HG02884 (cell line): Measurements from ENCODE around the gene GNG12.

Experiments
- ATAC-seq: cut with Tn5 transposase; IDR thresholded peaks from one replicate; pipeline ENCODE4 v1.9.1; 2021; ENCODE audit warnings: mild to moderate bottlenecking, moderate library complexity; ENCODE audit not compliant: unreplicated experiment

Gene GNG12

GRCh38 chr1:67788238-67788790 is 45.0 kb downstream of the GNG12 start:
- ATAC-seq, result no peak

DNA sequence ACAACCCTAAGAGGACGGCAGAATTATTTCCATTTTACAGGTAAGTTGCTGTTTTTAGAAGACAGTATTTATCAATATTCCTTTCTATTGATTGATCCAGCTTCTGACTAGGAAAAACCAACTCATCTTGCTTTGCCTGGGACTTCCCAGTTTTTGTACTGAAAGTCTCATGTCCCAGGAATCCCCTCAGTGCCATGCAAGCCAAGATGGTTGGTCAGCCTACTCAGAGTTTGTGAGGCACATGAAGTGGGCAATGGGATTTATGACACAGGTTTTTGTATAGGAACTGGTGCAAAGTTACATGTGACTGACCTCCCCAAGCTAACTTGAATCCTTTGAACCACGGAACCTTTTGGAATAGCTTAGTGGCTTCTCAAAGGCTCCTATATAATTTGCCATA is 45.5 kb downstream of the GNG12 start:
- no peak for ATAC-seq

GRCh38 chr1:67785847-67786753 is 47.2 kb downstream of the GNG12 start:
- no peak for ATAC-seq

DNA sequence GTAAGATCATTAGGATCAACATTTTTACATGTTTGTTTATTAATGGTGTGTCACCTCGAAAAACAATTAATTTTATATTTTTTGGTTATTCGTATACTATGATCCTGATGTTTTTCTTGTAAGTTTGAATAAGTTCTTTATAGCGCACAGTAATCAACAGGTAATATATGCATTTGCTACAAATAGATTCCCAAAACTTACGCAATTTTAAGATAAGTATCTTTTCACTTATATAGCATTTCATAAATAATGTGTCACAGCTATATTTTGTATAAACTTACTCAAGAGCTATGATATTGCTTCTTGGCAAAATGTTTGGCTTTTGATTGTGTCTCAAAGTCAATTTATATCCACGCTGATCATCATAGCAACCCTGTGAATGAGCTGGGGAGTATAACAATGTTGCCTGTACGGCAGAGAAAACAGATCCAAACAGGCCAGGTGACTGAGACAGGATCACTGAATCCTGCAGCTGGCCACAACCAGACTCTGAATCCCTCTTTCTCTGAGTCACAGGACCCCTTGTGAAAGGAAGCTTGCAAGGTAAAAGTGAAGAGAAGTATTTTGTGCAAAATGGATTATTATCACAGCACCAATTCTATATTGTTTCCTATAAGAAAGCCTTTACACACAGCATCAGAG is 48.6 kb downstream of the GNG12 start:
- no peak for ATAC-seq

- no peak for ATAC-seq
These were observed 52.6 kb downstream of the GNG12 start for GRCh38 chr1:67780637-67781036.

DNA sequence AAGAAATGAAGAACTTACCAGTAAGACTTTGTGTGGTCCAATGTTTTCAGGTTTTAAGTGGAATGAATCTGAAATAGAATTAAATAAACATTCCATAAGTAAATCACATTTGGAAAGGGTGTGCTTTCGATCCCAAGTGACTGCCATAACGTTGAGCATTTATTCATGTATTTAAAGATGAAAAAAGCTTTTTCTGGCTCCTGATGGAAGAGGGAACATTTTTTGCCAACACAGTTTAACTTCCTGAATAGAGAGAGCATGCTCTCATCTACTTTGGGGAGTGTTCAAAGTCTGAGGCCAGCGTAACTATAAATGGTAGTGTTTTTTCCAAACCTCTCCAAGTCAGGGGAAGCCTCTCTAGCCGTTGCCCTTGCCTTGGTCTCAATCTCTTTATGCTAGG is 55.8 kb downstream of the GNG12 start:
- ATAC-seq, result no peak

DNA sequence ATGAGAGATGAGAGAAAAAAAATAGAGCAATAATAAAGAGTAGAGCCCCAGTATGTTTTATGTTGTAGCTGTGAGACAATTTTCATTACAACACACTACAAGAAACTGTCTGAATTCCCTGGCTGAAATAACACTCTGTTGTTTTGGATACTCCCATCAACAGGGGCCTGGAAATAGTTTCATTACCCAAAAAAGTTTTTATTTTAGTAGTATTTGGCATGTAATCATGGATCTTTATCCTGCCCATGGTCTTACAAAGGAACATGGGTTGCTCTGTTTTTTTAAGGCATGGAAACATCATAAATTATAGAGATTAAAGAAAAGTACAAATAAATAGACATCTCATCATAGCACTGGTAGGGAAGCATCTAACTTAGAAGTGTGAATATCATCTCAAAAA is 56.3 kb downstream of the GNG12 start:
- ATAC-seq, result no peak

DNA sequence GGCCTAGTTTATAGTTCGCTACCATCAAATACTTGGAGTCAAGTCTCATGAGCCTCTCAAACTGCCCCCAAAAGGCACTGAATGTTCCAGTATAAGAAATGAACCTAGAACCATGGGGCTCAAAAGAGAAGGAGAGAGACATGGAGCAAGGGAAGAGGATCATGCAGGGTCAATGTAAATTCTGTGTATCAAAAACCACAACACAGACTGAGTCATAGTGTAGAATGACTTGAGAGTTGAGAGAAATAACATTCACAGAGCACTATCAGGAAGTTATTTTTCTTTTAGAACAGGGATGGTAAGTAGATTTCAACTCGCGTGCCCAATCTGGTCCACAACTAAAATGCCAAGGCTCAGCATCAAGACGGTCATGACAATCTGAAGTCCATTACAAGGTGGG is 59.8 kb downstream of the GNG12 start:
- no peak for ATAC-seq

- ATAC-seq, result no peak
These were observed 61.5 kb downstream of the GNG12 start for GRCh38 chr1:67771749-67772148.

GRCh38 chr1:67771152-67771551 is 62.1 kb downstream of the GNG12 start:
- ATAC-seq, result no peak

GRCh38 chr1:67769633-67770256 is 63.5 kb downstream of the GNG12 start:
- no peak for ATAC-seq

GRCh38 chr1:67768480-67768879 is 64.8 kb downstream of the GNG12 start:
- ATAC-seq, result no peak

GRCh38 chr1:67767103-67767782 is 66.0 kb downstream of the GNG12 start:
- no peak for ATAC-seq

GRCh38 chr1:67766141-67766978 is 66.9 kb downstream of the GNG12 start:
- peak; percentile 50 for ATAC-seq

GRCh38 chr1:67764633-67765032 is 68.6 kb downstream of the GNG12 start:
- no peak for ATAC-seq

DNA sequence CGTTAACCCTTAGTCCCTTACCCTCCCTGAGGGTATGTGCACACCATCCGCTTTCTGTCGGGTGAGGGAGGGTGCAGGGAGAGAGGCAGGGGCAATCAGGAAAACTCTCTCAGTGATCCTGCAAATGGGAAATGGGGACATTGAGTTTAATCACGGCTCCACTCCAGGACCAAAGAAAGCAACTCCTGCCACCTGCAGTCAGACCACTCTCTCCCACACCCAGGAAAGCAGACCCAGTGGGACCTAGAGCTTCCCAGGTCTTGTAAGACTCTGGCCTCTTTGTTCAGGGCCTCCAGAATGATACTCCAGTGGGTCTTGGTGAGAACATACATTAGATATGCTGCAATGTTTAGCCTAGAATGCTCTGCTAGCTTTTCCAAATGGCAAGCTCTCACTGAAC is 71.5 kb downstream of the GNG12 start:
- ATAC-seq, result no peak

DNA sequence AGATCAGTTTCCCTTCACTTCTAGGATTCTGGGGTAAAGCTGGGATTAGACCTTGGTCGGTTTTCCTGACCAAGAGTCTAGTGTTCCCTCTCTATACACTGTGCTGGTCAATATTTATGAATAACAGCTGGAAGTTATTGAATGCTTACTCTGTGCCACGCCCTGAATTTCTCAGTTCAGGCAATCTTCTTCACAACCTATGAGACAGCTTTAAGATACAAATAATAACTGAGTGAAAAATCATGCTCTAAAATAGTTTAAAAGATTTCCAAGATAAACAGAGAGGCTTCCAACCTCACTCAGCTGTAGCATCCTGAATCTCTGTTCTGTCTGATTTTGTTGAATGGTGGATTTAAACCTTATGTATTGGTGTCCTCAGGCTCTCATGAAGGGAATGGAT is 72.2 kb downstream of the GNG12 start:
- no peak for ATAC-seq

- ATAC-seq, result peak; percentile 100
These were observed 73.0 kb downstream of the GNG12 start for GRCh38 chr1:67760030-67760821.

GRCh38 chr1:67759692-67760029 is 73.6 kb downstream of the GNG12 start:
- peak; percentile 18 for ATAC-seq
